HG02678 (cell line): ENCODE data around the gene MT1E.
"Not testable (repeated sequence)": the region's sequence is repeated elsewhere in the genome, so short reads cannot be mapped to it uniquely, and the experiment has no call there.

Source experiments
- ATAC-seq: cut with Tn5 transposase; IDR thresholded peaks from one replicate; pipeline ENCODE4 v1.9.1; 2021; ENCODE audit warnings: mild to moderate bottlenecking, moderate library complexity; ENCODE audit not compliant: unreplicated experiment

MT1E gene

DNA sequence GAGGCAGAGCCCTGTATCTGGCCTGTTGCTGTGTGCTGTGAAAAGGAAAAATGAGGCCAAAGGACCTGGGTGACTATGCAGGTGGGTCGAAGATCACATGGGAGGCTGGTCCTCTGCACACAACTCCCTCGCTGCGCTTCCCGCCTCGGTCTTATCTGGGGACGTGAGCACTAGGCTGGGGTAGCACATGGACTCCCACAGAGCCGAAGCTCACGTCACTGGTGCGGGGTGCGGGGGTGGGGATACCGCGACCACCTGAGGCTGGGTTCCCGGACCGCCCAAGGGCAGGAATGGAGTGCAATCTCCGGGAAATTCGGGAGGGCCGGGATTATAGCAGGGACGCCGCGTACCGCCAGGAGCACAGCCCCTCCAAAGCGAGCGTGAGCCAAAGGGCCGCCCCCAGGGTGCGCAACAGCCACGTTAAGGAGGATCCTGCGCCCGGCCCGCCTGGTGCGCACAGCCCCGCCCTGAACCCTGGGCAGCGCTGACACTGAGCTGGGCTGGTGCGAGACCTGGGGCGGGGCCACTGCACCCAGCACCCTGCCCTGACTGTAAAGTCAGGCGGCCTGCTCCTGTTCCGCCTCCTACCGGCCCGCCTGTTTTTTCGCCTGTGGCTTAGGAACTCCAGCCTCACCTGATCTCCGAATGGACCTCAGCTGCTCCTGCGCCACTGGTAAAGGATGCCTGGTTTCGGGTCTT lies 17.6 kb downstream of the MT1E start:
- no peak for ATAC-seq

DNA sequence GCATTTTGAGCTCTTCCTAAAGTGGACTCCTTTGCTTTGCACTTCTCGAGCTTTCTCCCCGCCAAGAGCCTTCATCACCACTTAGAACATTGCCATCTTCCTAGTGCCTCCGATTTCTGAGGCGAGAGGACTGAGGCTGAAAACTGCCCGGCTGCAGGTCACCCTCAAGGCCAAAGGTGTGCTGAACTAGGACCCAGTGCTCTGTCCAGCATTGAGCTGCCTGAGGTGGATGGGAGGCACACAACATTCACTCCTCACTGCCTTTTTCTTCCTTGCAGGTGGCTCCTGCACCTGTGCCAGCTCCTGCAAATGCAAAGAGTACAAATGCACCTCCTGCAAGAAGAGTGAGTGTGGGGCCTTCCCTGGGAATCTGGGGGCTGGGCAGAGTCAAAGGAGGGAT lies 18.3 kb downstream of the MT1E start:
- ATAC-seq, result no peak

DNA sequence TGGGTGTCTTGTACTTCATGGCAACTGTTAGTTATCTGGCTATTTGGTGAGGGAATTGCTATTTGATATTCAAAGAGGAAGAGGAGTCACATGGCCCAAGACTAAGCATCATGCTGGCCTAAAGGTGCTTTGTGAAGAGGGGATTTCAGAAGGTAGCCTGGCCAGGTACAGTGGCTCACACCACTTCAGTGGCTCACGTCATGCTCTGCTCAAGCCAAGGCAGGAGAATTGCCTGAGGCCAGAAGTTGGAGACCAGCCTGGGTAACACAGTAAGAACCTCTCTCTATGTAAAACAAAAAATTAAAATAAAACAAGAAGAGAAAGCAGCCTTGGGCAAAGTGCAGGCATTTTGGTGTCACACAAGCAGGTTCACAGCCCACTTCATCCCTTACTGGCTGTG lies 19.7 kb downstream of the MT1E start:
- ATAC-seq, result no peak

DNA sequence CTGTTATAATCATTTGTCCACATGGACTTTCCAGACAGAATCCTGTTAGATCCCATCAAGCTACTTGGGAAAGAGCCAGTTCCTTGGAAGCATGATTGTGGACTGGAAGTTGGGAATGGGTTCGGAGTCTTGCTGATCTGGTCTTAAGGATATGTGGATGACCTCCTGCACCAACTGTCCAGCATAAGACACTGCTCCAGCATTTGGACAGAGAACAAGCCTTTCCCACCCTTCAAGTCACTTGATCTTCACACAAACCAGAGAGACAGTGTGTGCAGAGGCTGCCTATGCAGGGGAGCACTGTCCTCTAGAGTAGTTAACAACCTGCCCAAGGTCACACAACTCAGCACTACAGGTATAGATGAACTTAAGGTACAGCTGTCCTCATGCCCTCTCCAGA lies 20.3 kb downstream of the MT1E start:
- no peak for ATAC-seq

DNA sequence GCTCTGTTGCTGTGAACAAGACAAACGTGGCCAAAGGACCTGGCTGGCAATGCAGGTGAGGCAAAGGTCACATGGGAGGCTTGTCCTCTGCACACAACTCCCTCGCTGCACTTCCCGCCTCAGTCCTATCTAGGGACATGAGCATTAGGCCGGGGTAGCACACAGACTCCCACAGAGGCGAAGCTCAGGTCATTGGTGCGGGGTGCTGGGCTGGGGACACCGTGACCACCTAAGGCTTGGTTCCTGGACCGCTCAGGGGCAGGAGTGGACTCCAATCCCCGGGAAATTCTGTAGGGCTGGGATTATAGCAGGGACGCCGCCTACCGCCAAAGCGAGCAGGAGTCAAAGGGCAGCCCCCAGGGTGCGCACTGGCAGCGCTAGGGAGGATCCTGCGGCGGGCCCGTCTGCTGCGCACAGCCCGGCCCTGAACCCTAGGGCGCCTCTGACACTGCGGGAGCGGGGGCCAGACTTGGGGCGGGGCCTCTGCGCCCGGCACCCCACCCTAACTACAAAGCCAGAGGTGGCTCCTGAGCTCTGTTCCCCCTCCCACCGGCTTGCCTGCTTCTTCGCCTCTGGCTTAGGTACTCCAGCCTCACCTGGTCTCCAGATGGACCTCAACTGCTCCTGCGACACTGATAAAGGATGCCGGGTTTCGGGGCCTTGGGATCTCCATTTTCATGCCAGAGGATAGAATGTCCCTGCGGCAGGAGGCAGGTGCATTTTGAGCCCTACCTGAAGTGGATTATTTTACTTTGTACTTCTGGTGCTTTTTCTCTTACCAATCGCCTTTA lies 22.3 kb downstream of the MT1E start:
- no peak for ATAC-seq

DNA sequence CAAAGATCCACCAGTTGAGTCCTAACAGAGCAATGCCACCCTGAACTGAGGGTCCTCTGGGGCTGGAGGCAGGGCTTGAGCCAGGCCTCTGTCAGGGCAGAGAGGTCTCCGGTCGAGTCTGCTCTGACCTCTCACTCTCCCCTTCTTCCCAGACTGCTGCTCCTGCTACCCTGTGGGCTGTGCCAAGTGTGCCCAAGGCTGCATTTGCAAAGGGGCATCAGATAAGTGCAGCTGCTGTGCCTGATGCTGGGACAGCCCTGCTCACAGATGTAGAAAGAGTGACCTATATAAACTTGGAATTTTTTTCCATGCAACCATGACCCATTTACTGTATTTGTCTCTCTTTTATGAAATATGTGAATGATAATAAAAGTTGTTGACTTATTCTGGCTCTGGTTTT lies 23.7 kb downstream of the MT1E start:
- ATAC-seq, result no peak

DNA sequence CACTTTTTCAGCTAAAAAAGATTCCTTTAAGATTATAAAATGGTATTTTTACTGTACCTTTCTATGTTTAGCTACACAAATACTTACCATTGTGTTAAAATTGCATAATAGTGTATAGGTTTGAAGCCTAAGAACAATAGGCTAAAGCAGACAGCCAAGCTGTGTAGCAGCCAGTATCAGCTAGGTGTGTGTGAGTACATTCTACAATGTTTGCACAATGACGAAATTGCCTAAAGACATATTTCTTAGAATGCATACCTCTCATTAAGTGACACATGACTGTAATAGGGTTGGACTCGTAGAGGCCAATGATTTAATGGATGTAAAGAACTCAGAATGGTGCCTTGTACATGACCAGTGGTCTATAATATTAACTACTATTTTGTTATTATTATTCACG lies 24.2 kb downstream of the MT1E start:
- no peak for ATAC-seq

DNA sequence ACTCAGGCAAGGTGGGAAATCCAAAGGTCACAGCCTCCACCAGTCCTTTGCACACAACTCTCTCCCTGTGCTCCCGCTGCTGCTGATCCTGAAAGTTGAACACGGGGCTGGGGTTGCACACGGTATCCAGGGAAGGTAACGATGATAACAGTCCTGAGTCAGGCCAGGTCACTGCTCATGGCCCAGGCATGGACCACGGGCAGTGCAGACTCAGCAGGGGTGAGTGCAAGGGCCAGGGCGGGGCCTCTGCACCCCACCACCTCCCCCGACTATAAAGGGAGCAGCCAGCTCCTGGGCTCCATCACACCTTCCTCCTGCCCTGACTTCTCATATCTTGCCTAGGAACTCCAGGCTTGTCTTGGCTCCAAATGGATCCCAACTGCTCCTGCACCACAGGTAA lies 26.0 kb downstream of the MT1E start, which contains the start of gene MT1B:
TSS of gene MT1B (plus strand) at position 301 of the 400 bp plus-strand sequence. CDS start at position 369, 68 bp downstream.
- no peak for ATAC-seq

DNA sequence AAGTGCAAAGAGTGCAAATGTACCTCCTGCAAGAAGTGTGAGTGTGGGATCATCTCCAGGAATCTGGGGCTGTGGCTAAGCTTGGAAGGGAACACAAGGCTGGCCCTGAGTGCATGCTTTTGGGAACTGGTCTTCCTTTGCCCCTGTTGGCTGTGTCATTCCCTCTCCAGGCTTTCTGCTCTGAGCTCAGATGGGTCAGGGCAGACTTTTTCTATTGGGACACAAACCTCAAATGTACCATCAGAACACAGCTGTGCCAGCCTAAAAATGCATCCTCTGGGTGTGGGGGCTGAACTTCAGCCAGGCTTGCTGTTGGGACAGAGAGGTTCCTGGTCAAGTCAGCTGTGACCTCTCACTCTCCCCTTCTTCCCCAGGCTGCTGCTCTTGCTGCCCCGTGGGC lies 27.0 kb downstream of the MT1E start:
- no peak for ATAC-seq

DNA sequence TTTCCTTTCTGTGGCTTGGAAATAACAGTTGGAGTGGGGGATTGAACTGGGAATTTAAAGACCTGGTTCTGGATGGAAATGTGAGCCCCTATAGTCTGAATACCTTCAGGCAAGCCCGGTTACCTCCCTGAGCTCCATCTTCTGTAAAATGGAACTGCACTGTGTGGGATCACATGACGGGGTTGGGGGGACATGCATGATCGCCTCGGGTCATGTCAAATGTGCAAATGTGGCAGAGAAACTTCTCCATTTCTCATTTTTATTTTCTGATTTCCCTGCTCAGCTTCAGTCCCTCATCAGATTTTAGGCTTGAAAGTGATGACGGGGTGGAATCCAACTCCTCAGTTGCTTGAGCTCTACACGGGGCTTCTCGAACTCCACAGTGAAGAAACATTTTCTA lies 27.6 kb downstream of the MT1E start:
- ATAC-seq, result no peak

DNA sequence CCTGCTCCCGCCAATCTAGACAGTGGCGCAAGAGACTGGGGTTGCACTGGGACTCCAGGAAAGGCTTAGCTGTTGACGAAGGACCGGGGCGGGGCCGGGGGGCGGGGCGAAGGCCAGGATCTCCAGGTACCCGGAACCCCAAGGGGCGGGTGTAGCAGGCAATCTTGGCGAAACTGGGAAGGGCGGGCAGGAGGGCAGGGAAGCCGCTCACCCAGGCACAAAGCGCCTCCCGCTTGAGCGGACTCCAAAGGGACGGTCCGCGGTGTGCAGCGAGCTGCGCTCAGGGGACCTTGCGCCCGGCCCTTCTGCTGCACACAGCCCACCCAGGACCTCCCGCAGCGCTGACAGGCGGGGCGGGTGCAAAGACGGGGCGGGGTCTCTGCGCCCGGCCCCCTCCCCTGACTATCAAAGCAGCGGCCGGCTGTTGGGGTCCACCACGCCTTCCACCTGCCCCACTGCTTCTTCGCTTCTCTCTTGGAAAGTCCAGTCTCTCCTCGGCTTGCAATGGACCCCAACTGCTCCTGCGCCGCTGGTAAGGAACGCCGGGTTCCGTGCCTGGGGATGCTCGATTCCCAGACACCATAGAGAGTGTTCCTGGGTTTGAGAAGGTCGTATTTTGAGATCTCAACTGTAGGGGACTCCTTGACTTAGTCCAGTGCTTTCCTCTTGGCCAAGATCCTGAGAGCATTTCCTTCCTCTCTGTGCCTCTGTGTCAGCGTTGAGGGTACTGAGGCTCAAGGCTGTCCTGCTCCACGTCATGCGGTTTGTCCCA lies 32.2 kb downstream of the MT1E start, which contains the start of gene MT1F:
TSS of gene MT1F (plus strand) at position 405 of the 772 bp plus-strand sequence. CDS start at position 505, 100 bp downstream.
- peak; percentile 51 for ATAC-seq

DNA sequence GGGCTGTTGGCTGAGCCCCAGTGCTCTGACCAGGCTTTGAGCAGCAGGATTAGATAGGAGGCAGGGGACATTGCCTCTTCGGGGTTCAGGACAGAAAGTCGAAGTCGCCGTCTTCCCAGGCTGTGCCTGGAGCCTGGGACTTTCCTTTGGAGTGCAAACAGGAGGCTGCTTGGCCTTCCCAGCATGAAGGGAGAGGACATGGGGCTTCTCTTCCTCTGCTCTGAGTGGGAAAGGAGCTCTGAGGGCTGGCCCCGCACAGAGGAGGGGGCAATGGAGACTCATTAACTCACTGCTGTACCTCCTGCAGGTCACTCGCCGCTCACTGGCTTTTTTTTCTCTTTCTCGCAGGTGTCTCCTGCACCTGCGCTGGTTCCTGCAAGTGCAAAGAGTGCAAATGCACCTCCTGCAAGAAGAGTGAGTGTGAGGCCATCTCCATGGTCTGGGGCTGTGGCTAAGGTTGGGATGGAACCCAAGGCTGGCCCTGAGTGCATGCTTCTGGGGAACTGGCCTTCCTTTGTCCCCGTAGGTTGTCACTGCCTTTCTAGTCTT lies 32.8 kb downstream of the MT1E start:
- ATAC-seq, result no peak

DNA sequence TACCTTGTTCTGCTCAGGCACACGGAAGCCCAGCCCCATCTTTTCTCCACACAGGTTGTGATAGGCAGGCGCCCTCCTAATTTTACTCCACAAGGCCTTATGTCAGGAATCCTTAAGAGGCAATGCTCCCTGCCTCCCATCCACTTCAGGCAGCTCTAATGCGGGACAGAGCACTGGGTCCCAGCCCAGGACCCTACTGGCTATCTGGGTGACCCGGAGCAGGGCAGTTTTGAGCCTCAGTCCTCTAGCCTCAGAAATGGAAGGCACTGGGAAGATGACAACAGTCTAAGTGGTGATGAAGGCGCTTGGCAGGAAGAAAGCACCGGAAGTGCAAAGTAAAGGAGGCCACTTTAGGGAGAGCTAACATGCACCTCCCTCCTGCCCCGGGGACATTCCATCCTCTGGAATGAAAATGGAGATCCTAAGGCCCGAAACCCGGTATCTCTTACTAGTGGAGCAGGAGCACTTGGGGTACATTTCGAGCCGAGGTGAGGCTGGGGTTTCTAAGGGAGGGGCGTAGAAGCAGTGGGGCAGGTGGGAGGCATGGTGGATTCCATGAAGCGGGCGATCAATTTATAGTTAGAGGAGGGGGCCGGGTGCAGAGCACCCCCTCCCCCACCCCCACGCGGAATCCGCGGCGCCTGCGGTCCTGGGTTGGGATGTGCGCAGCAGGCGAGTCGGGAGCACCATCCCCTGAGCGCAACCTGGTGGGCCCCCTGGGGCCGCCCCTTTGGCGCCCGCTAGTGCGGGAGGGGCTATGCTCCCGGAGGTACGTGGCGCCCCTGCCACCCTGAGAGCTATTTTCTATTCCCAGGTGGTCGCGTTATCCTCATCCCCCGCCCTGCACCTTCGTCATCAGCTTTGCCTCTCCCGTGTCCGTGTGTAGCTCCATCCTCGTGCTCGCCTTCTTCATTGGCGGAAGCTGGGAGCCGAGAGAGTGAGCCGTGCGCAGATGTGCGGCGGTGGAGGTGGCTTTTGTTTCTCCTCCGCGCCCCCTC lies 37.1 kb downstream of the MT1E start:
- no peak for ATAC-seq

DNA sequence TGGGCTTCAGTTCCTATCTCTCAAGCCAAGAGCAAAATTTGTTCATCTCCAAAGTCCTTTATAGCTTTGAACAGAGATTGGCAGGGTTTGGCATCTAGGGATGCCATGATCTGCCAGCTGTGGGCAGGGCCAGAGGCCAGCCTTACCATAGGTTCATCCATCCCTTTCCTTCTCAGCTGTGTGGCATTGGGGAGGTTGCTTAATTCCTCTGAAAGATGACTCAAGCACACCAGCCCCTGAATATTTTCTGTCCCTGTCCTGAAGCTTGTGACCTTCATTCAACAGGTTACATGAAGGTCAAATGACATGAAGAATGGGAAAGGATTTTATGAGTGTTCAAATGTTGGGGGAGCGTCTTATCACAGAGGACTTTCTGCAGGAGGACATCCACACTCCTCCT lies 38.9 kb downstream of the MT1E start:
- ATAC-seq, result no peak

DNA sequence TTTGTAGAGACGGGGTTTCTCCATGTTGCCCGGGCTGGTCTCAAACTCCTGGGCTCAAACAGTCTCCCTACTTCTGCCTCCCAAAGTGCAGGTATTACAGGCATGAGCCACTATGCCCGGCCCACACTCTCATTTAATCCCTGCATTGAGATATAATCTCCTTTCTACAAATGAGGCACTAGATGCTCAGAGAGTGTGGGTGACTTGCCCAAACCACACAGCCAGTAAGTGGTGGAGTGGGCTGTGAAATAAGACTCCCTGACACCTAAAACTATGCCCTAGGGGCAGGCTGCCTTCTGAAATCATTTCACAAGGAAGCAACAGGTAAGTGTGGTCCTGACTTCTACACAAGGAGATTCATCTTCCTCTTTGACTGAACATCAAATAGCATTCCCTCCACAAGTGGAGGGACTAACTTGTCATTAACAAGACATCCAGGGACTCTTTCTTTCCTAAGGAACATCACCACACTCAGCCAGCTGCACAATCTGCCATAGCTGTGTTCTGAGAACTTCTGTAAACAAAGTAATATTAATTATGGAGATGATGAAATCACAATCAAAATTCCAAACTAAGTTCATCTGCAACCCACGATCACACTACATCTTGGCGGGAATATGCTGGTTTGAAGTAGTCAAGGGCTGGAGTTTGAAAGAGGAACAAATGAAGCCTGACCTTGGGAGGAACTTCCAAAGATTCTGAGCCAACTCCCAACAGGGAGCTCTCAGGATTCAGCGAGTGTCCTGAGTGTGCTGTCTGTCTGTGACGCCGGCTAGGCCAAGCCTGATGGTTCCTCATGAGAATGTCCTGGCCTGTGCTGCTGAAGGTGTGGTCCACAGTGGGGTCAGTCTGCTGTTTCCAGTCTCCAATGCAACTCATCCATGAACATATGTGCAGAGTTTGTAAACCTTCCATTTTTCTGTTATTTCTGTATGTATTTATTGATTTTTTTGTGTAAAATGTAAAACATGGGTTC lies 40.0 kb downstream of the MT1E start:
- ATAC-seq, result not testable (repeated sequence)

DNA sequence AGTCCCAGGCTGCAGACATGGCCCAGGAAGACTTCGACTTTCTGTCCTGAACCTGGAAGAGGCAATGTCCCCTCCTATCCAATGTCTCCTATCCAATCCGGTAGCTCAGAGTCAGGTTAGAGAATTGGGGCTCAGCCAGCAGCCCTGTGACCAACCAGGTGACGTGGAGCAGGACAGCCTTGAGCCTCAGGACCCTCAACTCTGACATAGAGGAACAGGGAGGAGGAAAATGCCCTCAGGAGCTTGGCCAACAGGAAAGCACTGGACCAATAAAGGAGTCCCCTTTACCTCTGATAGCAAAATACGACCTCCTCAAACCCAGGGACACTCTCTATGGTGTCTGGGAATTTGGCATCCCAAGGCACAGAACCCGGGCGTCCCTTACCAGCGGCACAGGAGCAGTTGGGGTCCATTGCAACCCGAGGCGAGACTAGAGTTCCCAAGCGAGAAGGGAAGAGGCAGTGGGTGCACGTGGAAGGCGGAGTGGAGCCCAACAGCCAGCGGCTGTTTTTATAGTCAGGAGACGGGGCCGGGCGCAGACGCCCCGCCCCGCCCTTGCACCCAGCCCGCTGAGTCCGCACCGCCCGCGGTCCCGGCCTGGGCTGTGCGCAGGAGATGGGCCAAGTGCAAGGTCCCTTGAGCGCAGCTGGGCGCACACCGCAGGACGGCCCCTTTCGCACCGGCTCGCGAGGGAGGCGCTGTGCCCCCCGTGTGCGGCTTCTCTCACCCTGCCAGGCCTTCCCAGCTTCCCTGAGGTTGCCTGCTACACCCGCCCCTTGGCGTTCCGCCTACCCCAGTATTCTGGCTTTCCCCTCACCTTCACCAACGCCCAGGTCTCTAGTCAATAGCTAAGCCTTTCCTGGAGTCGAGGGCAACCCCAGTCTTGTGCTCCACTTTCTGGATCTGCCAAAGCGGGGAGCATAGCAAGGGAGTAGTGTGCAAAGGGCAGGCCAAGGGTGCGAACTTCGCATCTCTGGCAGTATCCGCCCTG lies 42.3 kb downstream of the MT1E start, which contains the start of gene MT1G:
TSS of gene MT1G (minus strand) at position 485 of the 991 bp plus-strand sequence. CDS start at position 413, 72 bp downstream.
- no peak for ATAC-seq
